GM12878 (cell line): ENCODE results near the gene OR11A1. TPM values are rescaled to one million over a fixed set of nuclear protein-coding genes. Genes with fewer than 3 reads are reported as not detected.

Experiments
- ATAC-seq: fragments of 200-7000 bp; cut with Tn5 transposase; 3 replicates; pipeline ENCODE4 v1.9.1; 2020; ENCODE audit warnings: mild to moderate bottlenecking, moderate library complexity
- BruUV-seq: library from RNA; stranded (reverse); fragments of 400-500 nt; replicated peaks from 2 replicates; lab custom pipeline; 2021; lab: Mats Ljungman, UMichigan
- CTCF ChIA-PET: fragments of 300-600 bp; sonication (Branson Sonifier 250); formaldehyde crosslinking; extraction: SDS; loops from one replicate; lab custom pipeline; 2021; ENCODE audit warnings: inconsistent platforms; lab: Yijun Ruan, JAX
- POLR2A ChIA-PET: fragments of 350-600 bp; formaldehyde crosslinking; extraction: SDS; loops from one replicate; lab custom pipeline; 2021; ENCODE audit warnings: inconsistent platforms; lab: Charles Lee
- RAD21 ChIA-PET: fragments of 300-600 bp; sonication (Branson Sonifier 250); formaldehyde crosslinking; loops from one replicate; lab custom pipeline; 2023; ENCODE audit warnings: antibody characterized with exemption; ENCODE audit not compliant: unreplicated experiment; lab: Charles Lee
- SMC1A ChIA-PET: fragments of 300-600 bp; sonication (Branson Sonifier 250); formaldehyde crosslinking; loops from one replicate; lab custom pipeline; 2023; ENCODE audit not compliant: unreplicated experiment, uncharacterized antibody; lab: Charles Lee
- DNase-seq: peaks from one replicate; pipeline ENCODE4 v3.0.0-alpha.2; 2011; ENCODE audit warnings: low read depth, low spot score
- FAIRE-seq: peaks from 3 replicates; lab custom pipeline; 2011; peaks lifted over from hg19 to GRCh38; lab: Jason Lieb, UNC
- H2AFZ ChIP-seq: 2 replicates; pipeline ENCODE4 v1.6.0; 2011; ENCODE audit warnings: low read depth, low read length, control low read depth; ENCODE audit not compliant: control insufficient read depth
- H3K27ac ChIP-seq: 2 replicates; pipeline ENCODE4 v1.5.1; 2011; ENCODE audit warnings: control low read depth; ENCODE audit not compliant: control insufficient read depth, insufficient read depth
- H3K27me3 ChIP-seq, 2 experiments: replicated peaks in 1 of 2; 2 replicates each; pipeline versions ENCODE4 v1.6.0 to v1.6.1; 2011; ENCODE audit warnings: low read length in 1 of 2; ENCODE audit not compliant: control insufficient read depth in 2 of 2, insufficient read depth in 2 of 2
- H3K36me3 ChIP-seq, 2 experiments: 2 replicates each; pipeline ENCODE4 v1.5.1; 2011; ENCODE audit warnings: low read length in 1 of 2; ENCODE audit not compliant: control insufficient read depth in 2 of 2, insufficient read depth in 2 of 2
- H3K4me1 ChIP-seq: 2 replicates; pipeline ENCODE4 v1.6.1; 2011; ENCODE audit warnings: mild to moderate bottlenecking, low read length, moderate library complexity, mixed read lengths; ENCODE audit not compliant: control insufficient read depth, insufficient read depth
- H3K4me2 ChIP-seq: 2 replicates; pipeline ENCODE4 v1.6.0; 2011; ENCODE audit warnings: control low read depth; ENCODE audit not compliant: control insufficient read depth, insufficient read depth
- H3K4me3 ChIP-seq: fragments of 200-600 bp; sonication (generic); 2 replicates; pipeline ENCODE4 v1.5.1; 2016
- H3K79me2 ChIP-seq: 2 replicates; pipeline ENCODE4 v1.6.0; 2011; ENCODE audit warnings: low read length; ENCODE audit not compliant: control insufficient read depth, insufficient read depth
- H3K9ac ChIP-seq: 2 replicates; pipeline ENCODE4 v1.8.0; 2011; ENCODE audit warnings: low read length, control low read depth, mixed read lengths; ENCODE audit not compliant: control insufficient read depth, insufficient read depth
- H3K9me3 ChIP-seq: replicated peaks from 3 replicates; pipeline ENCODE4 v1.5.1; 2011; ENCODE audit warnings: mild to moderate bottlenecking, low read length; ENCODE audit not compliant: control insufficient read depth, insufficient read depth
- H4K20me1 ChIP-seq: 2 replicates; pipeline ENCODE4 v1.6.0; 2011; ENCODE audit not compliant: control insufficient read depth, insufficient read depth
- CHD2 ChIP-seq: IDR thresholded peaks from 2 replicates; pipeline ENCODE4 v1.6.1; 2011; ENCODE audit warnings: low read depth, low read length, improper control_type of control experiment, borderline replicate concordance
- EGR1 ChIP-seq, 2 experiments: IDR thresholded peaks; 1 replicate in 1 of 2; 2 replicates in 1 of 2; pipeline ENCODE4 v1.6.1; 2011 to 2012; ENCODE audit warnings: low read depth in 2 of 2, low read length in 2 of 2, borderline replicate concordance in 1 of 2, mild to moderate bottlenecking in 1 of 2, moderate library complexity in 1 of 2
- MLLT1 ChIP-seq: fragments of 450-650 bp; IDR thresholded peaks from 2 replicates; pipeline ENCODE4 v1.6.1; 2016; ENCODE audit warnings: mild to moderate bottlenecking
- RFX5 ChIP-seq: IDR thresholded peaks from 2 replicates; pipeline ENCODE4 v1.6.1; 2011; ENCODE audit warnings: low read depth, low read length, improper control_type of control experiment
- SPI1 ChIP-seq: IDR thresholded peaks from 2 replicates; pipeline ENCODE4 v1.6.1; 2011; ENCODE audit warnings: low read depth, mild to moderate bottlenecking, low read length, moderate library complexity, borderline replicate concordance; ENCODE audit not compliant: insufficient read depth
- SUZ12 ChIP-seq: fragments of 200-600 bp; sonication (generic); IDR thresholded peaks from one replicate; pipeline ENCODE4 v1.6.1; 2018; ENCODE audit warnings: antibody characterized with exemption, mild to moderate bottlenecking; ENCODE audit not compliant: unreplicated experiment
- ZNF622 ChIP-seq: fragments of 450-650 bp; IDR thresholded peaks from 2 replicates; pipeline ENCODE4 v1.6.1; 2017; ENCODE audit warnings: mild to moderate bottlenecking, inconsistent platforms
- WGBS: methylation state at CpG from one replicate; pipeline ENCODE4 v1.1.6; 2016; ENCODE audit warnings: low lambda C conversion rate; ENCODE audit not compliant: insufficient replicate concordance, insufficient coverage; ENCODE audit errors: missing lambda C conversion rate; 5-methylcytosine and 5-hydroxymethylcytosine counted together
- in situ Hi-C: fragments of 300-500 bp; cut with MboI; formaldehyde crosslinking; loops from 9 replicates; pipeline ENCODE4 v1.14.3; 2018; ENCODE audit warnings: mixed read lengths
- intact Hi-C: fragments of 100-400 bp; cut with micrococcal nuclease; formaldehyde crosslinking; loops from one replicate; pipeline ENCODE4 v1.14.2; 2022; ENCODE audit not compliant: unreplicated experiment
- polyA plus RNA-seq, 11 experiments: library from polyadenylated mRNA; depleted of rRNA in 4 of 11; unstranded in 6 of 11; stranded (reverse) in 5 of 11; fragments of >200 nt; fragmentation: Nextera tagmentation in 4 of 11; fragmentation: Illumina TruSeq in 1 of 11; extraction: Ambion mirVana in 4 of 11; extraction: Trizol in 1 of 11; gene quantifications; 1 replicate in 1 of 11; 2 replicates in 10 of 11; pipeline versions ENCODE4 v1.2.1 to v1.2.3, GENCODE V29; 2011 to 2016; ENCODE audit warnings: inconsistent platforms in 2 of 11, missing spikeins in 2 of 11, low read depth in 1 of 11
- total RNA-seq, 4 experiments: library from RNA; depleted of rRNA in 3 of 4; stranded (reverse); fragments of >200 nt in 3 of 4; fragmentation: Illumina TruSeq in 1 of 4; extraction: Trizol in 1 of 4; gene quantifications; 2 replicates each; pipeline versions ENCODE4 v1.2.1 to v1.2.3, GENCODE V29; 2013 to 2021
- TF ChIP-seq, protein P1 (sequence below): IDR thresholded peaks from 2 replicates; pipeline ENCODE4 v1.6.1; 2012; ENCODE audit warnings: low read length, inconsistent platforms
- TF ChIP-seq, protein P2 (sequence below): IDR thresholded peaks from 2 replicates; pipeline ENCODE4 v1.6.1; 2012; ENCODE audit warnings: mild to moderate bottlenecking, low read depth, low read length

Gene OR11A1
- total and polyA plus RNA-seq, 10 of the 15 experiments (the other 5 are each of a cell fraction or from before 2014, with no cell fraction given): not detected

- H2AFZ ChIP-seq: no peak overlapping the region
- H4K20me1 ChIP-seq: no peaks in the 10 kb centered on the region
- no peak for ATAC-seq
- WGBS: 0% methylated on average over 1 of the region's 1 CpG
- no peaks in the 10 kb centered on the region for H3K9me3 ChIP-seq
- no peaks in the 10 kb centered on the region for H3K27me3 ChIP-seq
- no peaks in the 10 kb centered on the region for H3K36me3 ChIP-seq
- in situ Hi-C loops (no loop called here), intact Hi-C loops (no loop called here)
- no peaks in the 10 kb centered on the region for H3K79me2 ChIP-seq
- TF ChIP-seq SPI1: no peak
- TF ChIP-seq, protein P1, sequence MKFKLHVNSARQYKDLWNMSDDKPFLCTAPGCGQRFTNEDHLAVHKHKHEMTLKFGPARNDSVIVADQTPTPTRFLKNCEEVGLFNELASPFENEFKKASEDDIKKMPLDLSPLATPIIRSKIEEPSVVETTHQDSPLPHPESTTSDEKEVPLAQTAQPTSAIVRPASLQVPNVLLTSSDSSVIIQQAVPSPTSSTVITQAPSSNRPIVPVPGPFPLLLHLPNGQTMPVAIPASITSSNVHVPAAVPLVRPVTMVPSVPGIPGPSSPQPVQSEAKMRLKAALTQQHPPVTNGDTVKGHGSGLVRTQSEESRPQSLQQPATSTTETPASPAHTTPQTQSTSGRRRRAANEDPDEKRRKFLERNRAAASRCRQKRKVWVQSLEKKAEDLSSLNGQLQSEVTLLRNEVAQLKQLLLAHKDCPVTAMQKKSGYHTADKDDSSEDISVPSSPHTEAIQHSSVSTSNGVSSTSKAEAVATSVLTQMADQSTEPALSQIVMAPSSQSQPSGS: no peak
- no peaks in the 10 kb centered on the region for H3K4me1 ChIP-seq
- POLR2A ChIA-PET: no interaction called here
- no peak for FAIRE-seq
- DNase-seq: no peak
- CTCF ChIA-PET: no interaction called here
- no peak overlapping the region for H3K4me3 ChIP-seq
- RAD21 ChIA-PET: no interaction called here
- no peak overlapping the region for H3K4me2 ChIP-seq
- no TSS peak for BruUV-seq
- no peak overlapping the region for H3K9ac ChIP-seq
- no peak overlapping the region for H3K27ac ChIP-seq
- SMC1A ChIA-PET: no interaction called here
Measured at GRCh38 chr6:29403801-29404200, 53.1 kb downstream of the OR11A1 start.

DNA sequence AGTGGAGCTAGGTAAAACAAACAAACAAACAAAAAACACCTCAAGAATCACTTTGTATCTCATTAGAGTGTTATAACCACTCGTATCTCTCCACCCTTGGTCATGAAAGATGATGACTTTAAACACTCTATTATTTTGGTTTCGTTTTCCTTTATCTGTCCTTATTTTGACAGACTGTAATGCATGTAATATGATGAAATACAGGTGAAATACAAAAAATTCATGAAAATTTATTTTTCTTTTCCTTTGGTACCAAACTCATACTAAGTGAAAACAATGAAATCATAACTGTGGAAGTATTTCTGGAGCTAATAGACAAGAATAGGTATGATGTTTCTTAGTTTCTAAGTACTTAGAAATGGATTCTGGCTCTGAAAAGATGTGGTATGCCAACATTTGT is 57.3 kb downstream of the OR11A1 start:
- H4K20me1 ChIP-seq: no peaks in the 10 kb centered on the region
- ATAC-seq (no peak), DNase-seq (no peak), FAIRE-seq (no peak)
- ChIA-PET RAD21 (no interaction called here), POLR2A (no interaction called here), CTCF (interaction anchor here (1.1 kb wide), 1 partner anchor 13 kb away, joined by 4 read pairs; no protein-coding TSS in a partner anchor), SMC1A (interaction anchor here (0.8 kb wide), 1 partner anchor 123 kb away, joined by 6 read pairs; no protein-coding TSS in a partner anchor)
- intact Hi-C loops: no loop called here
- H3K27ac ChIP-seq: no peak overlapping the region
- no peak overlapping the region for H3K4me3 ChIP-seq
- no peak overlapping the region for H3K4me2 ChIP-seq
- H3K9me3 ChIP-seq: no peaks in the 10 kb centered on the region
- in situ Hi-C loops: no loop called here
- no peak overlapping the region for H3K9ac ChIP-seq
- H3K36me3 ChIP-seq: no peaks in the 10 kb centered on the region
- no peaks in the 10 kb centered on the region for H3K4me1 ChIP-seq
- H3K27me3 ChIP-seq: no peaks in the 10 kb centered on the region
- WGBS: 33% methylated on average over 2 of the region's 2 CpGs
- no peak overlapping the region for H2AFZ ChIP-seq
- H3K79me2 ChIP-seq: no peaks in the 10 kb centered on the region
- no TSS peak for BruUV-seq
- TF ChIP-seq MLLT1 (no peak), SUZ12 (no peak), CHD2 (no peak), ZNF622 (no peak), RFX5 (no peak), EGR1 (IDR thresholded peaks at IDR 0.05; ENCODE audit: borderline replicate concordance in 1 of 2, low read depth in 2 of 2, low read length in 2 of 2) (no peak)
- TF ChIP-seq, protein P2, sequence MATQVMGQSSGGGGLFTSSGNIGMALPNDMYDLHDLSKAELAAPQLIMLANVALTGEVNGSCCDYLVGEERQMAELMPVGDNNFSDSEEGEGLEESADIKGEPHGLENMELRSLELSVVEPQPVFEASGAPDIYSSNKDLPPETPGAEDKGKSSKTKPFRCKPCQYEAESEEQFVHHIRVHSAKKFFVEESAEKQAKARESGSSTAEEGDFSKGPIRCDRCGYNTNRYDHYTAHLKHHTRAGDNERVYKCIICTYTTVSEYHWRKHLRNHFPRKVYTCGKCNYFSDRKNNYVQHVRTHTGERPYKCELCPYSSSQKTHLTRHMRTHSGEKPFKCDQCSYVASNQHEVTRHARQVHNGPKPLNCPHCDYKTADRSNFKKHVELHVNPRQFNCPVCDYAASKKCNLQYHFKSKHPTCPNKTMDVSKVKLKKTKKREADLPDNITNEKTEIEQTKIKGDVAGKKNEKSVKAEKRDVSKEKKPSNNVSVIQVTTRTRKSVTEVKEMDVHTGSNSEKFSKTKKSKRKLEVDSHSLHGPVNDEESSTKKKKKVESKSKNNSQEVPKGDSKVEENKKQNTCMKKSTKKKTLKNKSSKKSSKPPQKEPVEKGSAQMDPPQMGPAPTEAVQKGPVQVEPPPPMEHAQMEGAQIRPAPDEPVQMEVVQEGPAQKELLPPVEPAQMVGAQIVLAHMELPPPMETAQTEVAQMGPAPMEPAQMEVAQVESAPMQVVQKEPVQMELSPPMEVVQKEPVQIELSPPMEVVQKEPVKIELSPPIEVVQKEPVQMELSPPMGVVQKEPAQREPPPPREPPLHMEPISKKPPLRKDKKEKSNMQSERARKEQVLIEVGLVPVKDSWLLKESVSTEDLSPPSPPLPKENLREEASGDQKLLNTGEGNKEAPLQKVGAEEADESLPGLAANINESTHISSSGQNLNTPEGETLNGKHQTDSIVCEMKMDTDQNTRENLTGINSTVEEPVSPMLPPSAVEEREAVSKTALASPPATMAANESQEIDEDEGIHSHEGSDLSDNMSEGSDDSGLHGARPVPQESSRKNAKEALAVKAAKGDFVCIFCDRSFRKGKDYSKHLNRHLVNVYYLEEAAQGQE: no peak
